Activated naive CD4-positive, alpha-beta T cell treated with anti-CD3 and anti-CD28 coated beads, Interleukin-2, amount 50 U/mL, for 16 hours (primary cell): ENCODE data around the gene LBHD2.

Experiments used
- DNase-seq: peaks from one replicate; pipeline ENCODE4 v3.0.0-alpha.2; 2020

Gene LBHD2

DNA sequence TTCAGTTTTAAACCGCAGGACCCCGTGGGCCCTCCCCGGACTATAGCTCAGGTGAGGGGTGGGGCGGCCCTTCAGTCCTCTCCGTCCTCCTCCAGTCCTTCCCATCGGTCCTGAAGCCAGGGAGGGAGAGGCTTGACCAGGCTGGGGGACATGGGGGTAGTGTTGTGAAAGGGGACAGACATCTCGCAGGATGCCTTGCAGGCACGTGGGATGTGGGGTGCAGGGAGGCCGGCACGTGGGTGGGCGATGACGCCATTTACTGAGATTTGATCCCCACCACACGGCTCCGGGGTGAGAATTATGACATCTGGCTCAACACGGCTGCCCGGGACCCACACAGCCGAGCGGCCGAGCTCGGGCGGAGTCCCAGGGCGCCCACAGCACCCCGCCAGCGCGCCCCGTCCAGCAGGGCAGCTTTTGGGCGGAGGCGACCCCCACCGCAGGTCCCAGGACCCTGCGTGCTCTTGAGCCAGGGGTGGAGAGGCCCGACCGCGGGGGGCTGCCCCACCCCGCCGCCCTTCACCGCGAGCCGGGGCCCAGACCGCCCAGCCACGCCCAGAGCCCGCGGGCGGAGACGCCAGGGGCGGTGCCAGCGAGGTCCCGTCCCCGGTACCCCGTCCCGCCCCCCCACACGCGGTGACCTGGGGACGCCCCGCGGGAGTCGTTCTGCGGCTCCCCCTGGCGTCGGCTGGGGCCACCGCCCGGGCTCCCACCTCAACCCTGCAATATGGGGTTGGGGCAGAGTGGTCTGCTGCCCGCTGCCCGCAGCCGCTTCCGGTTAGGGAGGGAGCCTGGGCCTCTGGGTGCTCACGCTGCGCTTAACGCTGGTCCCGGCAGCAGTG, 7.3 kb downstream of the LBHD2 start:
- DNase-seq, result peak; percentile 84

DNA sequence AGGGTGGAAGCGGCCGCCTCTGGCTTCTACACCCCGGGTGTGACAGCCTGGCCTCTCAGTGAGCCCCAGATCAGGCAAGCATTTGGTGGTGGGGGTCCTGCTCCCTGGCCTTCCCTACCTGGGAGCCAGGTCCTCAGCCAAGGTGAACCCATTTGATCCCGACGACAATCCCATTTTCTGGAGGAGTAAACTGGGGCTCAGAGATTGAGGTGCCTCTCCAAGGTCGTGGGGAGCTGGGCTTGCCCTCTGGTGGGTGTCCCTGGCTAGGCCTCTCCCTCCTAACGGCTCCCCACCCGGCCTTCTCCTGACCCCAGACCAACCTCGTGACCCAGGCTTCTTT, 7.8 kb downstream of the LBHD2 start:
- no peak for DNase-seq

DNA sequence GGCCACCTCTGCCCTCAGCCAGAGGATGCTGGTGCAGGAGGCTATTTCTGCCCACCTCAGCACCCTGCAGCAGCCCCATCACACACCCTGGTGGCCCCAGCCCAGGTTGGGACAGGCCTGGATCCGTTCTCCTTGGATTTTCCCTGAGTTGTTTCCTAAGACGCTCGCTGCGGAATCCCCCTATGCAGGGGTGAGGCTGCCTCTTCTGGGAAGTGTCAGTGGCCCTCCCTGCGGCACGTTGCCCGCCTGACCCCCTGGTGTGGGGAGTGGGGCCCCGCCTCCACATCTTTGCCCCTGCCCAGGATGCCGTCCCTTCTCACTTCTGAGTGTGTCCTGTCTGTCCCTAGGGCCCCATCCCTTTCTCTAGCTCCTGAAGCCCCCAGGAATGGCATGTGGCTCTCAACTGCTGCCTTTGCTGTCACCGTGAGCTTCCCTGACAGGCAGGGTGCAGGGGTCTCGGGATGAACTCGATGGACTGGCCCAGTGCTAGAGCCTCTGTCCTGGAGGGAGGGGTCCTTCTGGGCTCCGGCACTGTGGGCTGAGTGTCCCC, 9.9 kb downstream of the LBHD2 start:
- no peak for DNase-seq

DNA sequence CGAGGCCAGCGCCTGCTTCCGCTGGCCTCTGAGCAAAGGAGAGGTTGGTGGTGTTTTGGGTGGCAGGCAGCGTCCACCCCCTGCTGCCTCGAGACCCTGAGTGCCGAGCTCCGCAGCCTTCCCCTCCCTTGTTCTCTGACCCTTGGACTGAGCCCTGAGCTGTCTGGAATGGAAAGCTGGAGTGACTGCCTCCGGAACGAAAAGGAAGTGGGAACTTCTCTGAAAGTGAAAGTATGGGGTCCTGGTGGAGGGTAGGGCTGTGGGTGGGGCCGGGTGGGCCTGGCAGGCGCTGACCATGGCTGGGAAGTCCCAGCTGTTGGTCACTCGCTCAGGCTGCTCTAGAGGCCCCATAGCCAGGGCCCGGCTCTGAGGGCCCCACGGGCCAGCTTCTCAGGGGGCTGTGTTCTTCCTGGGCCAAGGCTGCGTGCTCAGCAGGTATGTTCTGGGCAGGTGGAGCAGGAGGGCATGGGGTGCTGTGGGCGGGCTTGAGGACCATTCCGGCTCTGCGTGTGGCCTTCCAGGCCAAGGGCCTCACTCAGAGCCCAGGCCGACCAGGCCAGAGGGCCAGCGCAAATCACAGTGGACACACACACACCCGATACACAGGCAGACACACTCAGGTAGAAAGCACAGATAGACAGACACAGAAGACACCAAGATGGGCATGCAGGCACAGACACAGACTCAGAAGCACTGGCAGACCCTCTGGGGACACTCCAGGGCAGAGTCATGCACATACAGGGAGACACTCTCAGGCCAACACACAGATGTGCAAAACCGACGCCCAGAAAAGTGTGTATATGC, 10.6 kb downstream of the LBHD2 start, which contains the start of gene EXOC3L4:
EXOC3L4 (plus strand) TSS at position 320 of the 804 bp plus-strand sequence. CDS start 5,495 bp downstream, outside the sequence.
- DNase-seq, result no peak

DNA sequence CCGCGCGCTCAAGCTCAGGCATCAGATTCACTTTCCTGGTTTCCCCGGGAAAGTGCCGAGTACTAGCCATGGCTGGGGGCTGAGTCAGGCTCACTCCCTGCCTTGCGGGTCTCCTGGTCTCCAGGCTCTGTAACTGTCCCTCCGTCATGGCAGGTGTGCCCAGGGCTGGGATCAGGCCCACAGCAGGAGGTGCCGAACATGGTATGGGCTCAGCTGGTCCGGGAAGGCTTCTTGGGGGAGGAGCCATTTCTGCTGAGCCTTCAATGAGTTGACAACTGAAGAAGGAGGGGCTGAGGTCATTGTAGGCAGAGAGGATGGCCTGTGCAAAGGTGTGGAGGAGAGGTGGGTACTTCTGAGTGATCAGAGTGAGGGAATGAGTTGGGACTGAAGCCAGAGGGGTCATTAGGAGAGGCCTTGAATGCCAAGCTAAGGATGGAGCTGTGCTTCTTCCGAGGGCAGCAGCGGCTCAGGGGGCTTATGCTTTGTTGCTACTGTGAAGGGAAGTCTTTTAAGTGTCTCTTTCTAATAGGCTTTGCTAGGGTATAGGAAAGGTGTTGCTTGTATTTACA, 11.3 kb downstream of the LBHD2 start:
- no peak for DNase-seq

DNA sequence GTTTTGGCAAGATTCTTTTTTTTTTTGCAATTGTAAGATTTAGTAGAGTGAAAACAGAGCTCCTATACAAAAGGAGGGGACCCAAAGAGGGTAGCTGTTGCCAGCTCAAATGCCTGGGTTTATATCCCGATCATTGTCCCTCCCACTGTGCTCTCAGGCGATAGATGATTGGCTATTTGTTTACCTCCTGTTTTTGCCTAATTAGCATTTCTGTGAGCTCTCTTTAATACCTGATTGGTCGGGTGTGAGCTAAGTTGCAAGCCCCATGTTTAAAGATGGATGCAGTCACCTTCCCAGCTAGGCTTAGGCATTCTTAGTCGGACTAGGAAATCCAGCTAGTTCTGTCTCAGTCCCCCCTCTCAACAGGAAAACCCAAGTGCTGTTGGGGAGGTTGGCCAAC, 12.4 kb downstream of the LBHD2 start:
- DNase-seq, result no peak

DNA sequence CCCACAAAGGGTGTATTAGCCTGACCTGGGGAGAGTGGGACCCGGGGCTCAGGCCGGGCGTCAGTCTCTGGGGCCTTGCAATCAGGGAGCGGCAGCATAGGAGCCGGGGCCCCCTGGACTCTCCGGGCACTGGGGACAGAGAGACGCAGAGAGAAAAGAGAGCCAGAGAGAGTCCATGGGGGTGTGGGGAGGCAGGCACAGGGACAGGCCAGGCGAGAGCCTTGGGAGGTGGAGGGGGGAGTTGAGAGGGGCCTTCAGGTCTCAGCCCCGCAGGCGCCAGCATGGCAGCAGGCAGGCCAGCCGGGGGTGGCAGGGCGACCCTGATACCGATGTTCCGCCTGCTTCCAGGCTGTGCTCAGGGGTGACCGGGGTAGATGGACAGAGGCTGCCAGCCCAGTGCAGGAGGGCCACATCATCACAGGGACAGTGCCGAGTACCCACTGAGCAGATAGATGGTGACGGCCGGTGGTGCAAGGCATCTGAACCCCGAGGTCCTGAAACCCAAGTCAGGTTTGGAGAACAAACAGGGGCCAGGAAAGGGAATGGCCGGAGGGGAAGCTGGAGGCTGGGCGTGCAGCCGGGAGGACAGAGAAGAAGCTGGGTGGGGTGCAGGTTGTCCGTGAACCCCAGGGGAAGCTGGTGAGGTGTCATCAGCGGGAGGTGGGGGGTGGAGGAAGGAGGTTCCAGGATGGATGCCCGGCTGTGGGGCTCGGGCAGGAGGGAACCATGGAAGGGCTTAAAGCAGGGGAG, 13.4 kb downstream of the LBHD2 start:
- no peak for DNase-seq

DNA sequence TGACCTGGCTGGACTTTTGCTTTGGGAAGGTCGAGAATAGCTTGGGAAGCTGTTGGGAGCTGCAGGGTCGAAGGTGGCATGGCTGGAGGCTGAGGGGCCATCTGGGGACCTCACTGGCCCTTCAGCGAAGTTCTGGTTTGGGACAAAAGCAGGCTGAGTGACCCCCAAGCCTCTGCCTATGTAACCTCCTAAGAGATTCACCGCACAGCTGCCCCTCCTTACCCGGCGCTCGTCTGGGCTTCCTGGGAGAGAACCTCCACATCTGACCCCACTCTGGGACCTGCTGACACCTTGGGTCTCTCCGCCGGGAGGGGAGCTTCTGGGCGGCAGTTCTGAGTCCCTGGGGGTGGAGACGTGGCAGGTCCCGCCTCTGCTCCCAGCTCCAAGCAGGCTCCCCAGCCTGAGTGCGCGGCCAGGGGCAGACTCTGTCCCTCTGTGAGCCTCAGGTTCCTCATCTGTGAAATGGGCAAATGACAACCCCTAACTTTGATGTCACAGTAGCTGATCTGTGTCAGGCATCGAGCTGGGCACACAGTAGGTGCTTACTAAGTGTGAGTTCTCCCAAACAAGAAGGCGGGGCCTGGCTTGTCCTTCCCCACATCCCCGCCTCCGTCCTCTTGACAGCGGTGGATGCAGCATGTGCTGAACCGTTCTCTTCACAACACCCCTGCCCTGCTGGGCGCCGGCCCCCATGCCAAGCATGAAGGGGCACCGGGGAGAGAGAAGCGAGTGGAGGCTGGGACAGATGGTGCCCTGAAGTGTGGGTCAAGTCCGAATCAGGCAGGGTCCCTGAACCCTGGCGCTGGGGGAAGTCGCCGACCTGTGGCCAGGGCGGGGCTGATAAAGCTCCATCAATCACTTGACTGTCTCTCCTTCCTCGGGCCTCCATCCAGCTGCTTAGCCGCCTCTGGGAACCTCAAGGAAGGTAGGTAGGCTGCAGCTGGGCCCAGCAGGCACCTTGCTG, 14.3 kb downstream of the LBHD2 start:
- DNase-seq, result no peak

DNA sequence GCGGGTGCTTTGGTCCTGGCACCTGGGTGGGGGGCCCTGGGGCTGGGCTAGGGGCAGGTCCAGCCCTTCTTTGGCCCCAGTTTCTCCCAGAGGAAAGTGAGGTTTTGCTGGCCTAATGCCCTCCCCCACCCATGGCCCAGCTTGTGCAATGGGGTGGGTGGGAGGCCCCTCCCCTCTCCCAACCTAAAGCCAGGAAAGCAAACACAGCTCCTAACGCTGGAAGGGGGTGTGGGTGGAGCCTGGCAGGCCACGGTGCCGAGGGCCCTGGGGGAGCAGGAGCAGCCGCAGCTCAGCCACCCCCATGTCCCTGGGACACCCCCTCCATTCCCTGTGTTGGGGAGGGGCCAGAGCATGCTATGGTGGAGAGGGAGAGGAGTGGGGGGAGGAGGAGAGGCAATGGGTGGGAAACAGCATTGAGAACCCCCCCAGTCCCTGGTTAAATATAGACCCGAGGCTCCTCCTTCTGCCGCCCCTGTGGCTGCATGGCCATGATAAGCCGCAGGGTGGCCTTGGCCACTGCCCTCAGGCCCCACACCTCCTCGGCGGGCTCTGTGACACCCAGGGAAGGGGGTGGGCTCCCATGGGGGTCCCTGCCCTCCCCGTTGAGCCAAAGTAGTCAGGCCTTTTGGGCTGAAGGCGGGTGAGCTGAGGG, 15.2 kb downstream of the LBHD2 start:
- DNase-seq, result no peak

DNA sequence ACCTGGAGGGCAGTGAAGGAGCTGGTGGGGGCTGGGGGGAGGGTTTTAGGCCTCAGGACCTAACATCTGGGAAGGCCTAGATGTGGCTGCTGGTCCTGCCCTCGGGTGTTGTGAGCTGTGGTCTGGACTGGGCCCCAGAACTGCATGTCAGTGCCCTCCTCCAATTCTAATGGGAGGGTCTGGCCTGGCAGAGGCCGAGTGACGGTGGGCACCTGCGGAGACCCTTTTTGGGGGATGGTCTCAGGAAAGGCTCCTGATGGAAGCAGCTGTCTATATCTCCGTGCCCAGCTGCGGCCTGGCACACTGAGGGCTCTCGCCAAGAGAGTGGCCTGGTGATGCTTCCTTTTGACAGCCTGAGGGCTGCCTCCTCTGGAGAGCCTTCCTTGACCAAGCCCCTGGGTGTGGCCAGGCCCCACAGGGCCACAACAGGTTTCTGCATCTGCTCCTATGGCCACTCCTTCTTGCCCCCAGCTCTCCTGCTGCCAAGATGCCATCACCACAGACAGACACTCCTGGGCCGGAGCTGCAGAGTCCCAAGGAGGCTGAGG, 15.8 kb downstream of the LBHD2 start:
- no peak for DNase-seq

DNA sequence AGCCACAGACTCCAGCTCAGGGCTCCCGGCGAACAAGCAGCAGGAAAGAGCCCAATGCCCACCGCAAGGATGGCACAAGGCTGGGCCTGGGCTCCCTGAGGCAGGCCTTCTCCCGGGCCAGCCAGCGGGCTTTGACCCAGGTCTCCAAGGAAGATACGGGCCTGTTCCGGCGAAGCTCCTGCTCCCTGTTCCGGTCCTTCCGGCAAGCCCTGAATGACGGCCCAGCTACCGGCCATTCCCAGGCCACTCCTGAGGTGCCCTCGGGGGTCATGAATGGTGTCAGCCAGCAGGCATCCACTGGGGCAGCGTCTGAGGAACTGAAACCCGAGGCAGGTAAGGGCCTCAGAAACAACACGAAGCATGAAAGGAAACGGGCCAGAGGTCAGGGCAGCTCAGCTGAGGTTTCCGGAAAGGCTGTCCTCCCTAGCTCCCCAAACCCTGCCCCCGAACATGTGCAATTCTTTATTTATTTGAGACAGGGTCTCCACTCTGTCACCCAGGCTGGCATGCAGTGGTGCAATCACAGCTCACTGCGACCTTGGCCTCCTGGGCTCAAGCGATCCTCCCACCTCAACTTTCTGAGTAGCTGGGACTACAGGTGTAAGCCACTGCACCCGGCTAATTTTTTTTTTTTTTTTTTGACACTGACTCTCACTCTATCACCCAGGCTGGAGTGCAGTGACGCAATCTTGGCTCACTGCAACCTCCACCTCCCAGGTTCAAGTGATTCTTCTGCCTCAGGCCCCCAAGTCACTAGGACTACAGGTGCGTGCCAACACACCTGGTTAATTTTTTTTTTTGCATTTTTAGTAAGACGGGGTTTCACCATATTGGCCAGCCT, 16.5 kb downstream of the LBHD2 start:
- no peak for DNase-seq

DNA sequence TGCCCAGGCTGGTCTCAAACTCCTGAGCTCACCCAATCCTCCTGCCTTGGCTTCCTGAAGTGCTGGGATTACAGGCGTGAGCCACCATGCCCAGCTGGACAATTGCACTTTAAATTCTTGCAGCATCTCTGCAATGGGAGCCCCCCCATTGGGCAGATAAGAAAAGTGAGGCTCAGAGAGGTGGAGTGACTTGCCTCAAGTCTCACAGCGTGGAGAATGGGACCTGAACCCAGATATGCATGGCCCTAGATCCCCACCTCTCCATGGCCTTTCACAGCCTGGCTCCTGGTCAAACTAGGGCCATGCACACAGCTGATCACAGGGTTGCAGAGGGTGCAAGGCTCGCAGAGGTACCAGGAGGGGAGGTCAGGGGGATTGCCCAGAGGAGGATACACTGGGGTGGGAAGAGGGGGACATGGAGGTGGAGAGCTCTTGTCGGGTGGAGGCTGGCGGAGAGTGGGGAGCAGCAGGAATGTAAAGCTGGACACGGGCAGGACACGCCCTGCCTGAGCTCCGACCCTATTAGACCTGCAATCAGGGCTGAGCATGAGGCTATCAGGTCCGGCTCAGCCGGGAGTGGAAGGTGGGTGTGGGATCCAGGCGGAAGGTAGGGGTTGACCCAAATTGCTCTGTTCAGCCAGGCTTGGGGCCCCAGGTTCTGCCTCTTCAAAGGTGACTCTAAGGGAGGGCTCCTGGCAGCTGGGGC, 17.4 kb downstream of the LBHD2 start:
- no peak for DNase-seq

DNA sequence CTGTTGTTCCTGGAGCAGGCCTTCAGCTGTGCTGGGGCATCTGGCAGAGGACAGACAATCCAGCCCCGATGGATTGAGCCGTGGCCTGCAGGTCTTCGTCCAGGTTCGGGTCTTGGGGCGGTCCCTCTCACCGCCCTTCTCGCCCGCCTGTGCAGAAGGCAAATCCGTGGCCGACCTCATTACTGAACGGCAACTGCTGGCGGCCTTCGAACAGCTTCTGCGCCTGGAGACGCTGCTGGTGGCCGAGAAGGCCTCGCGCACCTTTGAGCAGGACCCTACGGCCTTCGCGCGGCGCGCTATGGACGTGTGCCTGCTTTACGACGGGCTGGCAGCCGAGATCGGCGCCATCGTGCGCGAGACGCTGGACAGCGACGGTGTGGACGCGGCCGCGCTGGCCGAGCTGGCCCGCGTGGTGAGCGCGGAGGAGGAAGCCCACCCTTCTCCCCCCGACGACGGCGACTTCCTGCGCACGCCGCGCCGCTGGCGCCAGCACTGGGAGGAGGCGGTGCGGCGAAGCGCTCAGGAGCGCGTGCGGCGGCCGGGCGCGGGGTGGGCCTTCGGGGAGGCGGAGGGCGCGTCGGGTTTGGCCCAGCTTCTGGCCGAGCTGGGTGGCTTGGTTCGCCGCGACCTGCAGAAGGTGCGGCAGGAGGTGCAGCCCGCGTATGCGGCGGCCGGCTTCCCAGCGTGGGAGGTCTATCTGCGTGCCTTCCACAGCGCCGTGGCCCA, 18.1 kb downstream of the LBHD2 start:
- no peak for DNase-seq

DNA sequence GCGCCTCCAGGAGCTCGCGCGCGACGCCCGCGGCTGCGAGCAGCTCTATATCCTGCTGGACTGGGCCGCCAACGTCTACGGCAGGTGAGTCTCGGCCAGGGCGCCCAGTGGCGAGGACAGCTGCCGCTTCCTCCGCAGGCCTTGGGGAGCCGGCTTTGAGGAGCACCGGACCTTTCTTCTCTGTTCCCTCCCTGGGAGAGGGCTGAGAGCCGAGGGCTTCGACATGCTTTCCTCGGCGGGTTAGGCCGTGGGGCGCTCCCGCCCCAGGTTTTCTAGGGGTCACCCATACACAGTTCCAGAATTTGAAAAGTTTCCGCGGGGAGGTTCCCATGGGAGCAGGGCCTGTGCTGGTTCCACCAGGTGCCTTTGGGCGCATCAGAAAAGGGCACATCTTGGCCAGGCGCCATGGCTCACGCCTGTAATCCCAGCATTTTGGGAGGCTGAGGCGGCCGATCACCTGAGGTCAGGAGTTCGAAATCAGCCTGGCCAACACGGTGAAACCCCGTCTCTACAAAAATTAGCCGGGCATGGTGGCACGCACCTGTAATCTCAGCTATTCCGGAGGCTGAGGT, 18.8 kb downstream of the LBHD2 start:
- DNase-seq, result no peak

DNA sequence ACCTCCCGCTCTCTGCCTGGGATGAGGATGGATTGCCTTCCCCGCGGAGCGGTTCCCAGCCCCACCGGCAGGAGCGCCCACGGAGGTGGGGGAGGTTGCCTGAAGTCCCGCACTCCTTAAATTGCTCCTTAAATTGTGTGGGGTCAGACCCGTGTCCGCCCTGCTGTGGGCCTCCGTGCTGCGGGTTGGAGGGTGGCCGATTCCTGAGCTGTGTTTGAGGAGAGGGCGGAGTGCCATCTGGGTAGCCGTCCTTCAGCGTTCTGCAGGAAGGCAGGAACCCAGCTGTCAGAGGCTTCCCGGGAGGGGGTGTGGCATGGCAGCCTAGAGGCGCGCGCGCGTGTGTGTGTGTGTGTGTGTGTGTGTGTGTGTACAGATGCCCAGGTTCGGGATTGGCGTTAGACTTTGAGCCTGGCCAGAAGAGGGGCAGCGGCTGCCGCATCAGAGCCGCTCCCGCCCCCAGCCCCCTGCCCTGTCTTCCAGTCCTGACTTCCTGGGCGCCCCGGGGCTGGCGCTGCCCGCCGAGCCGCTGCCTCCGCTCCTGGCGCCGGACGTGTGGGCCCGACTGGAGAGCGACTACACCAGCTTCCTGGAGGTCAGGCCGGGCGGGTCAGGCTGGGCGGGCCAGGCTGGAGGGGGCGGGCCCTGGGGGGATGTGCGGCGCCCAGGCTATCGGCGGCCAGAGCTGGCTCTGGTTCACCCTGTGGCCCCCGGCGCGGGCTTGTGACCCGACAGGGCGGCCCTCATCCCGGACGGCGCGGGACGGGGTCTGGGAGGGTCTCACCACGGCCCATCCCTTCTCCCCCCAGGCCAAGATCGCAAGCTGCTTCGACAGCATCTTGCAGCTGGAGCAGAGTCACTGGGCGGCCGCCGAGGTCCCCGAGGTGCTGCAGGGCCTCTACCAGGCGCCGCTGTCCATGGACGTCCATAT, 19.7 kb downstream of the LBHD2 start:
- no peak for DNase-seq

DNA sequence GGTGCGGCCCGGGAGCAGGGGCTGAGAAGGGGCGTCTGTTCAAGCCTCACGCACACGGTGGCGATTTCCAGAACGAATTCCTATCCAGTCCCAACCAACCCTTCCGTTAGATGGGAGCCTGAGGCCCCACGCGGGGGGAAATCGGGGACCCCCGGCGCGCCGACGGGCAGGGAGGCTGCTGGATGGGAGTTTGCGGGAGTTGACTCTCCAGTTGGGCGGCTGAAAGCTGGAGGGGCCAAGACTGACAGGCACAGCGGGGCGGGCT, 20.3 kb downstream of the LBHD2 start:
- no peak for DNase-seq
